WTC11 (cell line): ENCODE results near the gene DPP9. TPM values are rescaled to one million over a fixed set of nuclear protein-coding genes. Genes with fewer than 3 reads are reported as not detected.

Source experiments
- ELF4 ChIP-seq: sonication (generic); formaldehyde crosslinking; IDR thresholded peaks from 2 replicates; pipeline ENCODE4 v1.8.1; 2022; ENCODE audit warnings: low read depth, mild to moderate bottlenecking, moderate library complexity, missing genetic modification reagents
- ETV6 ChIP-seq: sonication (generic); formaldehyde crosslinking; IDR thresholded peaks from 2 replicates; pipeline ENCODE4 v1.8.1; 2022; ENCODE audit warnings: mild to moderate bottlenecking, missing genetic modification reagents
- FOXJ3 ChIP-seq: sonication (generic); formaldehyde crosslinking; IDR thresholded peaks from 2 replicates; pipeline ENCODE4 v1.9.0; 2021; ENCODE audit warnings: missing genetic modification reagents, mild to moderate bottlenecking, borderline replicate concordance
- HMGA2 ChIP-seq: fragments of 250-450 bp; sonication (Bioruptor Pico); IDR thresholded peaks from 2 replicates; pipeline ENCODE4 v1.4.0; 2021; ENCODE audit warnings: mild to moderate bottlenecking, moderate library complexity
- JUN ChIP-seq: sonication (generic); formaldehyde crosslinking; IDR thresholded peaks from 2 replicates; pipeline ENCODE4 v1.8.0; 2023; ENCODE audit warnings: mild to moderate bottlenecking, missing genetic modification reagents
- MYBL2 ChIP-seq: sonication (generic); formaldehyde crosslinking; IDR thresholded peaks from 2 replicates; pipeline ENCODE4 v1.8.1; 2023; ENCODE audit warnings: mild to moderate bottlenecking, moderate library complexity, missing genetic modification reagents
- ZBTB21 ChIP-seq: sonication (generic); formaldehyde crosslinking; IDR thresholded peaks from 2 replicates; pipeline ENCODE4 v1.8.1; 2023; ENCODE audit warnings: mild to moderate bottlenecking, missing genetic modification reagents, borderline replicate concordance
- ZNF263 ChIP-seq: sonication (generic); formaldehyde crosslinking; IDR thresholded peaks from 2 replicates; pipeline ENCODE4 v1.8.1; 2022; ENCODE audit warnings: low read depth, mild to moderate bottlenecking, moderate library complexity, missing genetic modification reagents
- total RNA-seq: library from RNA; stranded (reverse); gene quantifications from 3 replicates; pipeline ENCODE4 v1.2.3, GENCODE V29; 2021
- TF ChIP-seq, protein P1 (sequence below): fragments of 250-450 bp; sonication (Bioruptor Pico); IDR thresholded peaks from 2 replicates; pipeline ENCODE4 v1.8.0; 2021; ENCODE audit warnings: mild to moderate bottlenecking
- TF ChIP-seq, protein P2 (sequence below): sonication (generic); formaldehyde crosslinking; IDR thresholded peaks from 2 replicates; pipeline ENCODE4 v1.8.1; 2022; ENCODE audit warnings: missing genetic modification reagents, borderline replicate concordance
- TF ChIP-seq, protein P3 (sequence below): sonication (generic); formaldehyde crosslinking; IDR thresholded peaks from 2 replicates; pipeline ENCODE4 v1.8.0; 2022; ENCODE audit warnings: mild to moderate bottlenecking, missing genetic modification reagents
- TF ChIP-seq, protein P4 (sequence below): fragments of 250-450 bp; sonication (Bioruptor Pico); IDR thresholded peaks from 2 replicates; pipeline ENCODE4 v1.9.0; 2021; ENCODE audit warnings: mild to moderate bottlenecking
- TF ChIP-seq, protein P5 (sequence below): fragments of 200-600 bp; IDR thresholded peaks from 2 replicates; pipeline ENCODE4 v1.8.0; 2022; ENCODE audit warnings: antibody characterized with exemption
- TF ChIP-seq, protein P6 (sequence below): sonication (generic); formaldehyde crosslinking; conservative IDR thresholded peaks from 2 replicates; pipeline ENCODE4 v1.8.1; 2022; ENCODE audit warnings: mild to moderate bottlenecking, missing genetic modification reagents
- TF ChIP-seq, protein P7 (sequence below): sonication (generic); formaldehyde crosslinking; IDR thresholded peaks from 2 replicates; pipeline ENCODE4 v1.8.1; 2022; ENCODE audit warnings: mild to moderate bottlenecking, moderate library complexity, missing genetic modification reagents
- TF ChIP-seq, protein P8 (sequence below): sonication (generic); formaldehyde crosslinking; IDR thresholded peaks from 2 replicates; pipeline ENCODE4 v1.8.0; 2023; ENCODE audit warnings: mild to moderate bottlenecking, missing genetic modification reagents

DPP9 gene
- total RNA-seq, 1 experiment from 2014 or later: 52.9 TPM

DNA sequence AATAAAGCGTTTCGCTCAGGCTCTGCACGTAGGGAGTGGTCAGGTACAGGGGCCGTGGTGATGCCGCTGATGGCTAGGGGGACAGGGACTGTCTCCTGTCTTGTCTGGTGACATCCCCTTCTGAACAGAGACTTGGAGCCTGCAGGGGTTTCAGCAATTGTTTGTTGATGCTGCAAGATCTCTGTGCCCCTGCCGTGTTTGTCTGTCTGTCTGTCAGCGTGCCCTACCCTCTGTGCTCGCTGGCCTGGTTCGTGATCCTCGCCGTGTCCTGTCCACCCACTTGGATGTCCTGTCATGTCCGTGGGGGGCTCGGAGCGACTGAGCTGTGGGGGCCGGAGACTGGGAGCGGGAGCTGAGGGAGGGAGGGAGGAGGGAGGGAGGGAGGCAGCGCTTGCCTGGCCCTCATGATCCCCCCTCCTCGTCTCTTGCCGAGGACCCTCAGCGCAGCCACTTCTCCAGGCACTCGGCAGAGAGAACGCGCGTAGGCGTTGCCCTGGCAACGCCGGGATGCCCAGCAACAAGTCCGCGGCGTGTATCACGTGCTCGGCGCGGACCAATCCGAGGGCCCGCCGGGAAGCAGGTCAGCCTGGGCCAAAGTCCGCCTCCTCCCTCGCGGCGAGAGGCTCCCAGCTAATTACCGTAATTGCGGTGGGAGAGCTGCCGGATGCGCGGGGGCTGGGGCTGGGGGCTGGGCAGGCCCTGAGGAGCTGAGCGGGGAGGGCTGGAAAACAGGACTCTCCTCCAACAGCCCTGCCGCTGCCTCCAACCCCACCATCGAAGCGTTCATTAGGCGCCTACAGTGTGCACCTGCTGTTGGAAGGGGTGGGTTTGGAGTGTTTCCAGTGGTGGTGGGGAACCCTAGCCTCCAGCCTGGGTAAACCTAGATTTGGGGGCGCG is 36.0 kb upstream of the DPP9 start (continued):
- TF ChIP-seq, protein P1, sequence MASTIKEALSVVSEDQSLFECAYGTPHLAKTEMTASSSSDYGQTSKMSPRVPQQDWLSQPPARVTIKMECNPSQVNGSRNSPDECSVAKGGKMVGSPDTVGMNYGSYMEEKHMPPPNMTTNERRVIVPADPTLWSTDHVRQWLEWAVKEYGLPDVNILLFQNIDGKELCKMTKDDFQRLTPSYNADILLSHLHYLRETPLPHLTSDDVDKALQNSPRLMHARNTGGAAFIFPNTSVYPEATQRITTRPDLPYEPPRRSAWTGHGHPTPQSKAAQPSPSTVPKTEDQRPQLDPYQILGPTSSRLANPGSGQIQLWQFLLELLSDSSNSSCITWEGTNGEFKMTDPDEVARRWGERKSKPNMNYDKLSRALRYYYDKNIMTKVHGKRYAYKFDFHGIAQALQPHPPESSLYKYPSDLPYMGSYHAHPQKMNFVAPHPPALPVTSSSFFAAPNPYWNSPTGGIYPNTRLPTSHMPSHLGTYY (CRISPR knock-in tag): no peak
- no peak for TF ChIP-seq JUN (CRISPR knock-in tag)
- TF ChIP-seq FOXJ3 (CRISPR knock-in tag): no peak
- peak; percentile 59; the same call in 1 of the 2 replicates for TF ChIP-seq ETV6
- TF ChIP-seq HMGA2 (CRISPR knock-in tag): no peak
- TF ChIP-seq, protein P2, sequence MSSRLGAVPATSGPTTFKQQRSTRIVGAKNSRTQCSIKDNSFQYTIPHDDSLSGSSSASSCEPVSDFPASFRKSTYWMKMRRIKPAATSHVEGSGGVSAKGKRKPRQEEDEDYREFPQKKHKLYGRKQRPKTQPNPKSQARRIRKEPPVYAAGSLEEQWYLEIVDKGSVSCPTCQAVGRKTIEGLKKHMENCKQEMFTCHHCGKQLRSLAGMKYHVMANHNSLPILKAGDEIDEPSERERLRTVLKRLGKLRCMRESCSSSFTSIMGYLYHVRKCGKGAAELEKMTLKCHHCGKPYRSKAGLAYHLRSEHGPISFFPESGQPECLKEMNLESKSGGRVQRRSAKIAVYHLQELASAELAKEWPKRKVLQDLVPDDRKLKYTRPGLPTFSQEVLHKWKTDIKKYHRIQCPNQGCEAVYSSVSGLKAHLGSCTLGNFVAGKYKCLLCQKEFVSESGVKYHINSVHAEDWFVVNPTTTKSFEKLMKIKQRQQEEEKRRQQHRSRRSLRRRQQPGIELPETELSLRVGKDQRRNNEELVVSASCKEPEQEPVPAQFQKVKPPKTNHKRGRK (CRISPR knock-in tag): no peak
- TF ChIP-seq ELF4 (CRISPR knock-in tag): no peak
- TF ChIP-seq, protein P3, sequence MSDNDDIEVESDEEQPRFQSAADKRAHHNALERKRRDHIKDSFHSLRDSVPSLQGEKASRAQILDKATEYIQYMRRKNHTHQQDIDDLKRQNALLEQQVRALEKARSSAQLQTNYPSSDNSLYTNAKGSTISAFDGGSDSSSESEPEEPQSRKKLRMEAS (CRISPR knock-in tag): peak; percentile 62; the same call in 1 of the 2 replicates
- TF ChIP-seq, protein P4, sequence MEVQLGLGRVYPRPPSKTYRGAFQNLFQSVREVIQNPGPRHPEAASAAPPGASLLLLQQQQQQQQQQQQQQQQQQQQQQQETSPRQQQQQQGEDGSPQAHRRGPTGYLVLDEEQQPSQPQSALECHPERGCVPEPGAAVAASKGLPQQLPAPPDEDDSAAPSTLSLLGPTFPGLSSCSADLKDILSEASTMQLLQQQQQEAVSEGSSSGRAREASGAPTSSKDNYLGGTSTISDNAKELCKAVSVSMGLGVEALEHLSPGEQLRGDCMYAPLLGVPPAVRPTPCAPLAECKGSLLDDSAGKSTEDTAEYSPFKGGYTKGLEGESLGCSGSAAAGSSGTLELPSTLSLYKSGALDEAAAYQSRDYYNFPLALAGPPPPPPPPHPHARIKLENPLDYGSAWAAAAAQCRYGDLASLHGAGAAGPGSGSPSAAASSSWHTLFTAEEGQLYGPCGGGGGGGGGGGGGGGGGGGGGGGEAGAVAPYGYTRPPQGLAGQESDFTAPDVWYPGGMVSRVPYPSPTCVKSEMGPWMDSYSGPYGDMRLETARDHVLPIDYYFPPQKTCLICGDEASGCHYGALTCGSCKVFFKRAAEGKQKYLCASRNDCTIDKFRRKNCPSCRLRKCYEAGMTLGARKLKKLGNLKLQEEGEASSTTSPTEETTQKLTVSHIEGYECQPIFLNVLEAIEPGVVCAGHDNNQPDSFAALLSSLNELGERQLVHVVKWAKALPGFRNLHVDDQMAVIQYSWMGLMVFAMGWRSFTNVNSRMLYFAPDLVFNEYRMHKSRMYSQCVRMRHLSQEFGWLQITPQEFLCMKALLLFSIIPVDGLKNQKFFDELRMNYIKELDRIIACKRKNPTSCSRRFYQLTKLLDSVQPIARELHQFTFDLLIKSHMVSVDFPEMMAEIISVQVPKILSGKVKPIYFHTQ (CRISPR knock-in tag): no peak
- no peak for TF ChIP-seq MYBL2 (CRISPR knock-in tag)
- TF ChIP-seq, protein P5, sequence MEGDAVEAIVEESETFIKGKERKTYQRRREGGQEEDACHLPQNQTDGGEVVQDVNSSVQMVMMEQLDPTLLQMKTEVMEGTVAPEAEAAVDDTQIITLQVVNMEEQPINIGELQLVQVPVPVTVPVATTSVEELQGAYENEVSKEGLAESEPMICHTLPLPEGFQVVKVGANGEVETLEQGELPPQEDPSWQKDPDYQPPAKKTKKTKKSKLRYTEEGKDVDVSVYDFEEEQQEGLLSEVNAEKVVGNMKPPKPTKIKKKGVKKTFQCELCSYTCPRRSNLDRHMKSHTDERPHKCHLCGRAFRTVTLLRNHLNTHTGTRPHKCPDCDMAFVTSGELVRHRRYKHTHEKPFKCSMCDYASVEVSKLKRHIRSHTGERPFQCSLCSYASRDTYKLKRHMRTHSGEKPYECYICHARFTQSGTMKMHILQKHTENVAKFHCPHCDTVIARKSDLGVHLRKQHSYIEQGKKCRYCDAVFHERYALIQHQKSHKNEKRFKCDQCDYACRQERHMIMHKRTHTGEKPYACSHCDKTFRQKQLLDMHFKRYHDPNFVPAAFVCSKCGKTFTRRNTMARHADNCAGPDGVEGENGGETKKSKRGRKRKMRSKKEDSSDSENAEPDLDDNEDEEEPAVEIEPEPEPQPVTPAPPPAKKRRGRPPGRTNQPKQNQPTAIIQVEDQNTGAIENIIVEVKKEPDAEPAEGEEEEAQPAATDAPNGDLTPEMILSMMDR: no peak
- TF ChIP-seq, protein P6, sequence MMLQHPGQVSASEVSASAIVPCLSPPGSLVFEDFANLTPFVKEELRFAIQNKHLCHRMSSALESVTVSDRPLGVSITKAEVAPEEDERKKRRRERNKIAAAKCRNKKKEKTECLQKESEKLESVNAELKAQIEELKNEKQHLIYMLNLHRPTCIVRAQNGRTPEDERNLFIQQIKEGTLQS (CRISPR knock-in tag): no peak
- peak; percentile 67; the same call in 1 of the 2 replicates for TF ChIP-seq ZNF263
- TF ChIP-seq, protein P7, sequence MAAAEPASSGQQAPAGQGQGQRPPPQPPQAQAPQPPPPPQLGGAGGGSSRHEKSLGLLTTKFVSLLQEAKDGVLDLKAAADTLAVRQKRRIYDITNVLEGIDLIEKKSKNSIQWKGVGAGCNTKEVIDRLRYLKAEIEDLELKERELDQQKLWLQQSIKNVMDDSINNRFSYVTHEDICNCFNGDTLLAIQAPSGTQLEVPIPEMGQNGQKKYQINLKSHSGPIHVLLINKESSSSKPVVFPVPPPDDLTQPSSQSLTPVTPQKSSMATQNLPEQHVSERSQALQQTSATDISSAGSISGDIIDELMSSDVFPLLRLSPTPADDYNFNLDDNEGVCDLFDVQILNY (CRISPR knock-in tag): no peak
- 0 out of 2 replicates have a peak, but pooled peaks have one; percentile 43 for TF ChIP-seq ZBTB21
- TF ChIP-seq, protein P8, sequence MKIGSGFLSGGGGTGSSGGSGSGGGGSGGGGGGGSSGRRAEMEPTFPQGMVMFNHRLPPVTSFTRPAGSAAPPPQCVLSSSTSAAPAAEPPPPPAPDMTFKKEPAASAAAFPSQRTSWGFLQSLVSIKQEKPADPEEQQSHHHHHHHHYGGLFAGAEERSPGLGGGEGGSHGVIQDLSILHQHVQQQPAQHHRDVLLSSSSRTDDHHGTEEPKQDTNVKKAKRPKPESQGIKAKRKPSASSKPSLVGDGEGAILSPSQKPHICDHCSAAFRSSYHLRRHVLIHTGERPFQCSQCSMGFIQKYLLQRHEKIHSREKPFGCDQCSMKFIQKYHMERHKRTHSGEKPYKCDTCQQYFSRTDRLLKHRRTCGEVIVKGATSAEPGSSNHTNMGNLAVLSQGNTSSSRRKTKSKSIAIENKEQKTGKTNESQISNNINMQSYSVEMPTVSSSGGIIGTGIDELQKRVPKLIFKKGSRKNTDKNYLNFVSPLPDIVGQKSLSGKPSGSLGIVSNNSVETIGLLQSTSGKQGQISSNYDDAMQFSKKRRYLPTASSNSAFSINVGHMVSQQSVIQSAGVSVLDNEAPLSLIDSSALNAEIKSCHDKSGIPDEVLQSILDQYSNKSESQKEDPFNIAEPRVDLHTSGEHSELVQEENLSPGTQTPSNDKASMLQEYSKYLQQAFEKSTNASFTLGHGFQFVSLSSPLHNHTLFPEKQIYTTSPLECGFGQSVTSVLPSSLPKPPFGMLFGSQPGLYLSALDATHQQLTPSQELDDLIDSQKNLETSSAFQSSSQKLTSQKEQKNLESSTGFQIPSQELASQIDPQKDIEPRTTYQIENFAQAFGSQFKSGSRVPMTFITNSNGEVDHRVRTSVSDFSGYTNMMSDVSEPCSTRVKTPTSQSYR (CRISPR knock-in tag): peak; percentile 81; the same call in 1 of the 2 replicates
